GM12875 (cell line): Measurements from ENCODE around the gene SLIT1.

Source experiments
- H3K4me3 ChIP-seq: one replicate; pipeline ENCODE4 v1.5.1; 2011; ENCODE audit warnings: low read depth, low read length, control low read depth
- TF ChIP-seq, protein P1 (sequence below): IDR thresholded peaks from 2 replicates; pipeline ENCODE4 v1.5.1; 2011; ENCODE audit warnings: low read depth, mild to moderate bottlenecking, control low read depth, inconsistent platforms, low read length, moderate library complexity, borderline replicate concordance; ENCODE audit not compliant: insufficient read depth

SLIT1 gene

GRCh38 chr10:96987842-96988175 lies 197.9 kb downstream of the SLIT1 start:
- TF ChIP-seq, protein P1, sequence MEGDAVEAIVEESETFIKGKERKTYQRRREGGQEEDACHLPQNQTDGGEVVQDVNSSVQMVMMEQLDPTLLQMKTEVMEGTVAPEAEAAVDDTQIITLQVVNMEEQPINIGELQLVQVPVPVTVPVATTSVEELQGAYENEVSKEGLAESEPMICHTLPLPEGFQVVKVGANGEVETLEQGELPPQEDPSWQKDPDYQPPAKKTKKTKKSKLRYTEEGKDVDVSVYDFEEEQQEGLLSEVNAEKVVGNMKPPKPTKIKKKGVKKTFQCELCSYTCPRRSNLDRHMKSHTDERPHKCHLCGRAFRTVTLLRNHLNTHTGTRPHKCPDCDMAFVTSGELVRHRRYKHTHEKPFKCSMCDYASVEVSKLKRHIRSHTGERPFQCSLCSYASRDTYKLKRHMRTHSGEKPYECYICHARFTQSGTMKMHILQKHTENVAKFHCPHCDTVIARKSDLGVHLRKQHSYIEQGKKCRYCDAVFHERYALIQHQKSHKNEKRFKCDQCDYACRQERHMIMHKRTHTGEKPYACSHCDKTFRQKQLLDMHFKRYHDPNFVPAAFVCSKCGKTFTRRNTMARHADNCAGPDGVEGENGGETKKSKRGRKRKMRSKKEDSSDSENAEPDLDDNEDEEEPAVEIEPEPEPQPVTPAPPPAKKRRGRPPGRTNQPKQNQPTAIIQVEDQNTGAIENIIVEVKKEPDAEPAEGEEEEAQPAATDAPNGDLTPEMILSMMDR, result no peak
- no peak overlapping the region for H3K4me3 ChIP-seq

GRCh38 chr10:96987141-96987841 lies 198.5 kb downstream of the SLIT1 start:
- TF ChIP-seq, protein P1, result no peak
- no peak overlapping the region for H3K4me3 ChIP-seq

- H3K4me3 ChIP-seq, result no peak overlapping the region
- TF ChIP-seq, protein P1, result no peak
Observed at GRCh38 chr10:96986200-96986856, 199.4 kb downstream of the SLIT1 start.

GRCh38 chr10:96984541-96985131 lies 201.1 kb downstream of the SLIT1 start:
- TF ChIP-seq, protein P1, result no peak
- H3K4me3 ChIP-seq, result no peak overlapping the region

DNA sequence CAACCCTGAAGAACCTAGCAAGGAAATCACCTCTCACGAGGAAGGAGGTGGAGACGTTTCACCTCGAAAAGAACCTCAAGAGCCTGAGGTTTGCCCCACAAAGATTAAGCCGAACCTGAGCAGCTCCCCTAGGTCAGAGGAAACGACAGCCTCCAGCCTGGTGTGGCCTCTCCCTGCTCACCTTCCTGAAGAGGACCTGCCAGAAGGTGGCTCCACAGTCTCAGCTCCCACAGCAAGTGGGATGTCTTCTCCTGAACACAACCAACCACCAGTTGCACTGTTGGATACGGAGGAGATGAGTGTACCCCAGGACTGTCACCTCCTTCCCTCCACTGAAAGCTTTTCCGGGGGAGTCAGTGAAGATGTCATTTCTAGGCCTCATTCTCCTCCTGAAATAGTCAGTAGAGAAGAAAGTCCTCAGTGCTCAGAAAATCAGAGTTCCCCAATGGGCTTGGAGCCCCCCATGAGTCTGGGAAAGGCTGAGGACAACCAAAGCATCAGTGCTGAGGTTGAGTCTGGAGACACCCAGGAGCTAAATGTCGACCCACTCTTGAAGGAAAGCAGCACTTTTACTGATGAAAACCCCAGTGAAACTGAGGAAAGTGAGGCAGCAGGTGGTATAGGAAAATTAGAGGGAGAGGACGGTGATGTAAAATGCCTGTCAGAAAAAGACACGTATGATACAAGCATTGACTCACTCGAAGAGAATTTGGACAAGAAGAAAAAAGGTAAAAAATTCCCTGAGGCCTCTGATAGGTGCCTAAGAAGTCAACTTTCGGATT lies 203.4 kb downstream of the SLIT1 start:
- no peak overlapping the region for H3K4me3 ChIP-seq
- TF ChIP-seq, protein P1, result no peak

GRCh38 chr10:96978621-96979154 lies 207.1 kb downstream of the SLIT1 start:
- TF ChIP-seq, protein P1, result no peak

More at GRCh38 chr10:96978621-96979154, 207.1 kb downstream of the SLIT1 start:
- H3K4me3 ChIP-seq, result no peak overlapping the region
